Measurements from ENCODE around the gene ITGB8.

DNA sequence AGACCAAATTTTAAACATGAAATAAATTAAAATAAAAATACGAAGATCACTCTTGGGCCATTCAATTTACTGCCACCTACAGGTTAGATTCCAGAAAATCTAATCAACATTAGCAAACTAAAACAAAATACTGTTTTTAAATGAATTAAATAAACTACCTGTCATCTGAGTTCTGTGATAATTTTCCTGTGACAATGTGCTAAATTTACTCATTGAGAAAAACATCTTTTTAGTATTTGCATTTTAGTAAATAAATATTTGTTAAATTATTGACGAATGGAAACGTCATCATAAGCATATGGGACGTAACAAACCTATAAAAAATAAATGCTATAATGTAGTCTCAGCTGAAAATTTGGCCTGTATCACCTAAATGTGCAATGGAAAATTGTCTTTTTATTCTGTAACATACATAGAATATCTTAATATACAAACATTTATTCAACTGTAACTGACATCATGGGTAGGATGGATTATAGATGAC lies 72.1 kb downstream of the ITGB8 start:
- TF ChIP-seq, protein P1, sequence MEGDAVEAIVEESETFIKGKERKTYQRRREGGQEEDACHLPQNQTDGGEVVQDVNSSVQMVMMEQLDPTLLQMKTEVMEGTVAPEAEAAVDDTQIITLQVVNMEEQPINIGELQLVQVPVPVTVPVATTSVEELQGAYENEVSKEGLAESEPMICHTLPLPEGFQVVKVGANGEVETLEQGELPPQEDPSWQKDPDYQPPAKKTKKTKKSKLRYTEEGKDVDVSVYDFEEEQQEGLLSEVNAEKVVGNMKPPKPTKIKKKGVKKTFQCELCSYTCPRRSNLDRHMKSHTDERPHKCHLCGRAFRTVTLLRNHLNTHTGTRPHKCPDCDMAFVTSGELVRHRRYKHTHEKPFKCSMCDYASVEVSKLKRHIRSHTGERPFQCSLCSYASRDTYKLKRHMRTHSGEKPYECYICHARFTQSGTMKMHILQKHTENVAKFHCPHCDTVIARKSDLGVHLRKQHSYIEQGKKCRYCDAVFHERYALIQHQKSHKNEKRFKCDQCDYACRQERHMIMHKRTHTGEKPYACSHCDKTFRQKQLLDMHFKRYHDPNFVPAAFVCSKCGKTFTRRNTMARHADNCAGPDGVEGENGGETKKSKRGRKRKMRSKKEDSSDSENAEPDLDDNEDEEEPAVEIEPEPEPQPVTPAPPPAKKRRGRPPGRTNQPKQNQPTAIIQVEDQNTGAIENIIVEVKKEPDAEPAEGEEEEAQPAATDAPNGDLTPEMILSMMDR (conservative IDR thresholded peaks at IDR 0.05), result peak; percentile 77
- no peak for TF ChIP-seq ZFX (IDR thresholded peaks at IDR 0.05)

Data from C4-2B (cell line).